Endothelial cell of umbilical vein (primary cell): ENCODE results near the gene PLPP3. TPM values are rescaled to one million over a fixed set of nuclear protein-coding genes. Genes with fewer than 3 reads are reported as not detected.

Experiments used
- BruUV-seq: library from RNA; stranded (reverse); fragments of 400-500 nt; replicated peaks from 2 replicates; lab custom pipeline; 2021; lab: Mats Ljungman, UMichigan
- CTCF ChIA-PET: fragments of 300-600, 350-600 bp; sonication (Branson Sonifier 250); formaldehyde crosslinking; loops from one replicate; lab custom pipeline; 2021; ENCODE audit warnings: antibody characterized with exemption, inconsistent platforms; lab: Charles Lee
- POLR2A ChIA-PET: fragments of 300-600, 350-600 bp; sonication (Branson Sonifier 250); formaldehyde crosslinking; loops from one replicate; lab custom pipeline; 2021; ENCODE audit warnings: antibody characterized with exemption, inconsistent platforms; lab: Charles Lee
- DNase-seq: peaks from one replicate; pipeline ENCODE4 v3.0.0-alpha.2; 2011; ENCODE audit warnings: low read depth, low spot score
- FAIRE-seq: peaks from 2 replicates; lab custom pipeline; 2011; peaks lifted over from hg19 to GRCh38; lab: Jason Lieb, UNC
- H2AFZ ChIP-seq: 2 replicates; pipeline ENCODE4 v1.6.0; 2012; ENCODE audit warnings: low read depth, low read length, control low read depth, inconsistent platforms
- H3K27ac ChIP-seq: 2 replicates; pipeline ENCODE4 v1.5.1; 2011; ENCODE audit warnings: low read depth, mild to moderate bottlenecking, control low read depth, low read length, moderate library complexity; ENCODE audit not compliant: insufficient read depth
- H3K27me3 ChIP-seq, 2 experiments: 2 replicates each; pipeline versions ENCODE4 v1.6.0 to v1.6.1; 2011; ENCODE audit warnings: low read length in 2 of 2, mixed read lengths in 1 of 2; ENCODE audit not compliant: control insufficient read depth in 2 of 2, insufficient read depth in 2 of 2
- H3K36me3 ChIP-seq, 2 experiments: 2 replicates in 1 of 2; 3 replicates in 1 of 2; pipeline ENCODE4 v1.5.1; 2011; ENCODE audit warnings: low read length in 2 of 2, mild to moderate bottlenecking in 1 of 2, moderate library complexity in 1 of 2; ENCODE audit not compliant: control insufficient read depth in 2 of 2, insufficient read depth in 2 of 2; ENCODE audit errors: extremely low read depth in 1 of 2
- H3K4me1 ChIP-seq: 3 replicates; pipeline ENCODE4 v1.5.1; 2011; ENCODE audit warnings: mild to moderate bottlenecking, low read length; ENCODE audit not compliant: control insufficient read depth, insufficient read depth; ENCODE audit errors: extremely low read depth
- H3K4me2 ChIP-seq: 2 replicates; pipeline ENCODE4 v1.6.1; 2011; ENCODE audit warnings: low read length, control low read depth, mixed read lengths; ENCODE audit not compliant: insufficient read depth
- H3K4me3 ChIP-seq, 3 experiments: fragments of 200-600 bp in 1 of 3; sonication (generic), shearing (Covaris generic) in 1 of 3; replicated peaks in 1 of 3; 2 replicates each; pipeline ENCODE4 v1.5.1; 2011 to 2016; ENCODE audit warnings: control low read depth in 3 of 3, low read length in 3 of 3, mild to moderate bottlenecking in 2 of 3, inconsistent platforms in 1 of 3, low read depth in 1 of 3, moderate library complexity in 1 of 3; ENCODE audit not compliant: insufficient read depth in 1 of 3
- H3K79me2 ChIP-seq: 2 replicates; pipeline ENCODE4 v1.6.0; 2012; ENCODE audit warnings: low read length, inconsistent platforms; ENCODE audit not compliant: control insufficient read depth, insufficient read depth
- H3K9ac ChIP-seq: replicated peaks from 2 replicates; pipeline ENCODE3; 2011; ENCODE audit warnings: low read length, control low read depth; ENCODE audit not compliant: insufficient read depth; ENCODE audit errors: extremely low read depth
- H3K9me1 ChIP-seq: replicated peaks from 3 replicates; pipeline ENCODE4 v1.6.0; 2011; ENCODE audit warnings: mild to moderate bottlenecking, low read length; ENCODE audit not compliant: control insufficient read depth, insufficient read depth; ENCODE audit errors: extremely low read depth
- H3K9me3 ChIP-seq: replicated peaks from 2 replicates; pipeline ENCODE4 v1.5.1; 2012; ENCODE audit warnings: low read length, inconsistent platforms; ENCODE audit not compliant: control insufficient read depth, insufficient read depth
- H4K20me1 ChIP-seq: replicated peaks from 2 replicates; pipeline ENCODE3; 2011; ENCODE audit warnings: mild to moderate bottlenecking, low read length; ENCODE audit not compliant: control insufficient read depth, insufficient read depth; ENCODE audit errors: extremely low read depth
- EZH2 ChIP-seq: IDR thresholded peaks from 2 replicates; pipeline ENCODE4 v1.6.1; 2012; ENCODE audit warnings: borderline replicate concordance, low read depth, mild to moderate bottlenecking, moderate library complexity, low read length, inconsistent platforms; ENCODE audit not compliant: severe bottlenecking
- FOS ChIP-seq: IDR thresholded peaks from 2 replicates; pipeline ENCODE4 v1.6.1; 2011; ENCODE audit warnings: mild to moderate bottlenecking, low read length, moderate library complexity, borderline replicate concordance; ENCODE audit not compliant: insufficient read depth
- GATA2 ChIP-seq: IDR thresholded peaks from 2 replicates; pipeline ENCODE4 v1.7.0; 2011; ENCODE audit warnings: low read depth, mild to moderate bottlenecking, moderate library complexity, mixed read lengths, low read length; ENCODE audit not compliant: insufficient read length, insufficient read depth
- JUN ChIP-seq: IDR thresholded peaks from 2 replicates; pipeline ENCODE4 v1.6.1; 2011; ENCODE audit warnings: borderline replicate concordance, low read depth; ENCODE audit not compliant: insufficient read length, insufficient read depth
- MYC ChIP-seq: IDR thresholded peaks from one replicate; pipeline ENCODE4 v1.6.1; 2011; ENCODE audit warnings: mild to moderate bottlenecking, low read depth, low read length
- POLR2A ChIP-seq: IDR thresholded peaks from 2 replicates; pipeline ENCODE4 v1.6.1; 2012; ENCODE audit warnings: low read depth, mild to moderate bottlenecking, control low read depth, low read length
- POLR2AphosphoS5 ChIP-seq: IDR thresholded peaks from 2 replicates; pipeline ENCODE4 v1.6.1; 2012; ENCODE audit warnings: low read depth, mild to moderate bottlenecking, control low read depth, low read length, moderate library complexity; ENCODE audit not compliant: insufficient read depth
- dilution Hi-C: fragments of 300-500 bp; cut with MboI; formaldehyde crosslinking; loops from one replicate; pipeline ENCODE4 v1.15.0; 2019; ENCODE audit warnings: low sequenced_read_pairs; ENCODE audit not compliant: extremely low pct_ligation_motif_present
- intact Hi-C: fragments of 100-400 bp; cut with micrococcal nuclease; formaldehyde crosslinking; loops from one replicate; pipeline ENCODE4 v1.10.0; 2022
- polyA plus RNA-seq, 4 experiments: library from polyadenylated mRNA; depleted of rRNA in 3 of 4; stranded (reverse) in 3 of 4; unstranded in 1 of 4; fragments of >200 nt; gene quantifications; 2 replicates each; pipeline versions ENCODE4 v1.2.1 to v1.2.3, GENCODE V29; 2011 to 2012; ENCODE audit warnings: missing spikeins in 1 of 4
- total RNA-seq: library from RNA; stranded (reverse); gene quantifications from 2 replicates; pipeline ENCODE4 v1.2.3, GENCODE V29; 2021
- TF ChIP-seq, protein P1 (sequence below): IDR thresholded peaks from 2 replicates; pipeline ENCODE4 v1.6.1; 2011; ENCODE audit not compliant: insufficient read depth, insufficient read length
- TF ChIP-seq, protein P2 (sequence below), 2 donors: IDR thresholded peaks; 1 replicate in 1 of 2; 2 replicates in 1 of 2; pipeline ENCODE4 v1.5.1; 2011; ENCODE audit warnings: low read length in 2 of 2, mild to moderate bottlenecking in 2 of 2, moderate library complexity in 2 of 2, control low read depth in 1 of 2, inconsistent platforms in 1 of 2, low read depth in 1 of 2; ENCODE audit not compliant: insufficient read depth in 1 of 2; ENCODE audit errors: extremely low read depth in 1 of 2

Gene PLPP3
- total and polyA plus RNA-seq, 2 donors (not counting 3 experiments of a cell fraction or from before 2014, with no cell fraction given): 11.3 to 14.1 TPM

DNA sequence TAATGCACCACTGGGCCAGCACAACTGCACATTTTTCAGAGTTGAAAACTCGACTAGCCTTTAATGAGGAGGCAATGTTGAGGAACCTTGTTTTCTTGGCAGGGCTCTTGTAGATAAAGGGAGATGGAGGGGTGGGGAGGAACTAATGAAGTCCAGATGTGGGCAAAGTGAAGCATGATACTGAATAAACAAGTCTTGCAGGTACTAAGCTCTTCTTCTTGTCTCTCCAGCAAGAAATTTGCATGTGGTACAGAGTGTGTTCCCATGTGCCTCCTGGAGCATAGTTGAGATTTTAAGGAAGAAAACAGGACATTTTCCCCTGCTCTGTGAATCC is 47.0 kb downstream of the PLPP3 start:
- POLR2A ChIA-PET: no interaction called here
- intact Hi-C loops: no loop called here
- dilution Hi-C loops: no loop called here
- H3K4me2 ChIP-seq: no peak overlapping the region
- no peak overlapping the region for H3K9ac ChIP-seq
- FAIRE-seq (no peak), DNase-seq (no peak)
- CTCF ChIA-PET: no interaction called here
- H3K9me1 ChIP-seq: no peaks in the 10 kb centered on the region
- H4K20me1 ChIP-seq: no peaks in the 10 kb centered on the region
- peaks cover 6% of the 10 kb centered on the region for H3K4me1 ChIP-seq
- no peaks in the 10 kb centered on the region for H3K79me2 ChIP-seq
- BruUV-seq: no TSS peak
- H3K27ac ChIP-seq: no peak overlapping the region
- no peaks in the 10 kb centered on the region for H3K9me3 ChIP-seq
- peaks cover 0 to 3% of the 10 kb centered on the region in 2 experiments for H3K36me3 ChIP-seq
- no peak overlapping the region for H3K4me3 ChIP-seq
- no peaks in the 10 kb centered on the region for H3K27me3 ChIP-seq
- no peak for TF ChIP-seq POLR2AphosphoS5
- TF ChIP-seq, protein P1, sequence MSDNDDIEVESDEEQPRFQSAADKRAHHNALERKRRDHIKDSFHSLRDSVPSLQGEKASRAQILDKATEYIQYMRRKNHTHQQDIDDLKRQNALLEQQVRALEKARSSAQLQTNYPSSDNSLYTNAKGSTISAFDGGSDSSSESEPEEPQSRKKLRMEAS: no peak
- no peak for TF ChIP-seq GATA2
- no peak for TF ChIP-seq JUN
- no peak for TF ChIP-seq FOS
- no peak for TF ChIP-seq POLR2A
- TF ChIP-seq EZH2: no peak
- TF ChIP-seq MYC: no peak
- TF ChIP-seq, protein P2, sequence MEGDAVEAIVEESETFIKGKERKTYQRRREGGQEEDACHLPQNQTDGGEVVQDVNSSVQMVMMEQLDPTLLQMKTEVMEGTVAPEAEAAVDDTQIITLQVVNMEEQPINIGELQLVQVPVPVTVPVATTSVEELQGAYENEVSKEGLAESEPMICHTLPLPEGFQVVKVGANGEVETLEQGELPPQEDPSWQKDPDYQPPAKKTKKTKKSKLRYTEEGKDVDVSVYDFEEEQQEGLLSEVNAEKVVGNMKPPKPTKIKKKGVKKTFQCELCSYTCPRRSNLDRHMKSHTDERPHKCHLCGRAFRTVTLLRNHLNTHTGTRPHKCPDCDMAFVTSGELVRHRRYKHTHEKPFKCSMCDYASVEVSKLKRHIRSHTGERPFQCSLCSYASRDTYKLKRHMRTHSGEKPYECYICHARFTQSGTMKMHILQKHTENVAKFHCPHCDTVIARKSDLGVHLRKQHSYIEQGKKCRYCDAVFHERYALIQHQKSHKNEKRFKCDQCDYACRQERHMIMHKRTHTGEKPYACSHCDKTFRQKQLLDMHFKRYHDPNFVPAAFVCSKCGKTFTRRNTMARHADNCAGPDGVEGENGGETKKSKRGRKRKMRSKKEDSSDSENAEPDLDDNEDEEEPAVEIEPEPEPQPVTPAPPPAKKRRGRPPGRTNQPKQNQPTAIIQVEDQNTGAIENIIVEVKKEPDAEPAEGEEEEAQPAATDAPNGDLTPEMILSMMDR (IDR thresholded peaks at IDR 0.05; ENCODE audit: extremely low read depth in 1 of 2, insufficient read depth in 1 of 2, low read depth in 1 of 2, low read length in 2 of 2): no peak
- H2AFZ ChIP-seq: no peak overlapping the region
